Rectal smooth muscle tissue (tissue), 1 donor: ENCODE results near the gene INO80C.

Source experiments
- H3K27ac ChIP-seq: one replicate; pipeline ENCODE4 v1.7.0; 2013; ENCODE audit warnings: low read depth, low read length, inconsistent platforms
- H3K27me3 ChIP-seq: one replicate; pipeline ENCODE4 v1.7.0; 2013; ENCODE audit warnings: low read length; ENCODE audit not compliant: control insufficient read depth, insufficient read depth
- H3K36me3 ChIP-seq: one replicate; pipeline ENCODE4 v1.7.0; 2013; ENCODE audit warnings: low read length; ENCODE audit not compliant: control insufficient read depth, insufficient read depth
- H3K4me1 ChIP-seq: one replicate; pipeline ENCODE4 v1.7.0; 2013; ENCODE audit warnings: low read length; ENCODE audit not compliant: control insufficient read depth, insufficient read depth
- H3K4me3 ChIP-seq: one replicate; pipeline ENCODE4 v1.7.0; 2013; ENCODE audit warnings: low read length
- H3K9ac ChIP-seq: one replicate; pipeline ENCODE4 v1.7.0; 2013; ENCODE audit warnings: low read length

INO80C gene

GRCh38 chr18:35422237-35422636 is 75.5 kb downstream of the INO80C start:
- Histone ChIP-seq H3K4me1 (no peaks in the 10 kb centered on the region), H3K27me3 (no peaks in the 10 kb centered on the region), H3K9ac (no peak overlapping the region), H3K36me3 (no peaks in the 10 kb centered on the region), H3K4me3 (no peak overlapping the region), H3K27ac (no peak overlapping the region)

- H3K36me3 ChIP-seq, result no peaks in the 10 kb centered on the region
- no peak overlapping the region for H3K4me3 ChIP-seq
- H3K27ac ChIP-seq, result no peak overlapping the region
- H3K9ac ChIP-seq, result no peak overlapping the region
- no peaks in the 10 kb centered on the region for H3K4me1 ChIP-seq
- H3K27me3 ChIP-seq, result no peaks in the 10 kb centered on the region
Observed at GRCh38 chr18:35418610-35419009, 79.2 kb downstream of the INO80C start.
